ENCODE results near the gene MYO1E. TPM values are rescaled to one million over a fixed set of nuclear protein-coding genes. Genes with fewer than 3 reads are reported as not detected.
A peak's percentile ranks its signal among the peaks of the same experiment; 100 is the strongest.

MYO1E gene
- total RNA-seq, 6 experiments from 2014 or later, result 45.2 to 139 (median 68.9) TPM

DNA sequence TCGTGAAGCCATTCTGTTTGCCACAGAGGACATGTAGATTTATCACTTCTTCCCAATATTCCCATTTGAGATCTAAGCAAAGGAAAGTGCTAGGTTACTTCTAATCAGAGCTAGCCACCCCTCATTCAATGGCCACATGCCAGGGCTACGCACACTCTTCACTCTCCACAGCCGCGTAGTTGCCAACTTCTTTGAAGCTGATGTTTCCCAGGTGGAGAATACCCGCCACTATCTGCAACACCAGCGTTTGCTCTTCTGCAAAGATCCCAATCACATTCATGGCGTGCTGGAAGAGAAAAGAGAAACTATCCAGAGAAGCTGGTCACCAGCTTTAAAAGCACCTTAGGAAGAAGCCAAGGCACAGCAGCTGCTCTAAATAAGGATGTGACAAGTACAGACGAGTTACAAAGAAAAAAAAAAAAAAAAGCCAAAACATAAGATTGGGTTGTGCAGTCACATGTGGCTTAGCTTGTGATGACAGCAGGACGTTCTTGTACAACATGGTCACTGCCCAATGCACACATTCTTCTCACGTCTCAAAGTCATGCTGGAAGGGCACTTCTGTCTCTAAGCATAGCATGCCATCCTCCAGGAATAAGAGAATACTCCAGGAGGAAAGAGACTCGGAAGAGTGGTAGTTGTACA, 149.6 kb downstream of the MYO1E start:
- Histone ChIP-seq H3K4me3 (no peak overlapping the region), H3K9me3 (no peaks in the 10 kb centered on the region), H3K4me1 (no peaks in the 10 kb centered on the region), H3K27ac (no peak overlapping the region), H3K36me3 (peaks cover 0 to 17% (median 10%) of the 10 kb centered on the region in 4 donors), H3K27me3 (no peaks in the 10 kb centered on the region)
- TF ChIP-seq POLR2A (IDR thresholded peaks at IDR 0.05), result no peak
- TF ChIP-seq, protein P1, sequence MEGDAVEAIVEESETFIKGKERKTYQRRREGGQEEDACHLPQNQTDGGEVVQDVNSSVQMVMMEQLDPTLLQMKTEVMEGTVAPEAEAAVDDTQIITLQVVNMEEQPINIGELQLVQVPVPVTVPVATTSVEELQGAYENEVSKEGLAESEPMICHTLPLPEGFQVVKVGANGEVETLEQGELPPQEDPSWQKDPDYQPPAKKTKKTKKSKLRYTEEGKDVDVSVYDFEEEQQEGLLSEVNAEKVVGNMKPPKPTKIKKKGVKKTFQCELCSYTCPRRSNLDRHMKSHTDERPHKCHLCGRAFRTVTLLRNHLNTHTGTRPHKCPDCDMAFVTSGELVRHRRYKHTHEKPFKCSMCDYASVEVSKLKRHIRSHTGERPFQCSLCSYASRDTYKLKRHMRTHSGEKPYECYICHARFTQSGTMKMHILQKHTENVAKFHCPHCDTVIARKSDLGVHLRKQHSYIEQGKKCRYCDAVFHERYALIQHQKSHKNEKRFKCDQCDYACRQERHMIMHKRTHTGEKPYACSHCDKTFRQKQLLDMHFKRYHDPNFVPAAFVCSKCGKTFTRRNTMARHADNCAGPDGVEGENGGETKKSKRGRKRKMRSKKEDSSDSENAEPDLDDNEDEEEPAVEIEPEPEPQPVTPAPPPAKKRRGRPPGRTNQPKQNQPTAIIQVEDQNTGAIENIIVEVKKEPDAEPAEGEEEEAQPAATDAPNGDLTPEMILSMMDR (IDR thresholded peaks at IDR 0.05), result no peak
- intact Hi-C loops (cut with DNase I), result no loop called here
- no peak for ATAC-seq
- no peak for DNase-seq
- 92% methylated on average over 9 of the region's 11 CpGs for WGBS (ENCODE audit: insufficient coverage, low coverage, low lambda C conversion rate, missing lambda C conversion rate)

DNA sequence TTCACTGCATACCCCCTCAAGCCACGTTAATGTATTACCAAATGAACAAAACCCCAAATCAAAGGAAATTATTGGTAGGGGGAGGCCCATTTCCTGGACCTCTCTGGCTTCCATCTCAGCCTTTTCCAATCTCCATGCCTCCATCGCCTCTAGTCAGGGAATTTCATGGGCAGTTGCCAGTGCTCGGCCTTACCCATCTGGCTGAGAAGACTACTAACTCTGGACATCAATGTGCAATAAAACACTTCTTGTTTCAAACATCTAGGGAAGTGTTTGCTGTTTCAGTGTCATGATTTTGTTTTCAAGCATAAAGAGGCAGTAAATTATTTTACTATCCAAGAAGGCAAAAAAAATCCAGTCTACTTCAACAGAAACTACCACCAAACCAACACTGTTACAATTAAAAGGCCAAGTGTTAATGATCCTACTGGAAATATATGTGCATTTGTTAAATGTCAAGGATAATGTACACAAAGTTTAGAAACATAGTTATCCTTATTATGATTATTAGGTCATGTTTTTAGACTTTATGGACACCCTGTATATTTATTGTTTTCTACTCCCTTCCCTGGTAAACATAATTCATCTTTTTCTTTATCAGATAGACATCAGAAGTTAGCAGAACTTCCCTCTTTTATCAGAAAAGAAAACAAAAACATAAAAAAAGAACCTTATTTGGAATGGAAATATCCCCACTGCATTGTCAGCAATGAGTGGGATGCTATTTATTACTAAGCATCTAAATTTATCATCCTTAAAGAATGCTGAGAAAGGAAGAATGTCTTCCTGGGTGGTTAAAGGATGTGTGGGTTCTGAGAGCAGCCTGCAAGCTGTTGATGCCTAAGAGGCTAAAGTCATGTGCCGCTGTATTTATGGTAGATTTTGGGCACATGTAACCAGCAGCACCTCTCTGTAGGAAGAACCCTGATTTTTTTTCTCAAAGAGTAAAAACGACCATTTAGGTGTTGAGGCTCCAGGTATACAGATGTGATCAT, 150.9 kb downstream of the MYO1E start:
- 81% methylated on average over 4 of the region's 5 CpGs for WGBS (ENCODE audit: insufficient coverage, low coverage, low lambda C conversion rate, missing lambda C conversion rate)
- Histone ChIP-seq H3K27ac (no peak overlapping the region), H3K4me1 (no peaks in the 10 kb centered on the region), H3K9me3 (no peaks in the 10 kb centered on the region), H3K27me3 (no peaks in the 10 kb centered on the region), H3K36me3 (peaks cover 0 to 22% (median 9%) of the 10 kb centered on the region in 4 donors), H3K4me3 (no peak overlapping the region)
- TF ChIP-seq, protein P1 (IDR thresholded peaks at IDR 0.05), result no peak
- TF ChIP-seq POLR2A (IDR thresholded peaks at IDR 0.05), result no peak
- intact Hi-C loops (cut with DNase I), result no loop called here
- ATAC-seq, result peak in 1 of 4 donors; percentile 28
- DNase-seq, result no peak

DNA sequence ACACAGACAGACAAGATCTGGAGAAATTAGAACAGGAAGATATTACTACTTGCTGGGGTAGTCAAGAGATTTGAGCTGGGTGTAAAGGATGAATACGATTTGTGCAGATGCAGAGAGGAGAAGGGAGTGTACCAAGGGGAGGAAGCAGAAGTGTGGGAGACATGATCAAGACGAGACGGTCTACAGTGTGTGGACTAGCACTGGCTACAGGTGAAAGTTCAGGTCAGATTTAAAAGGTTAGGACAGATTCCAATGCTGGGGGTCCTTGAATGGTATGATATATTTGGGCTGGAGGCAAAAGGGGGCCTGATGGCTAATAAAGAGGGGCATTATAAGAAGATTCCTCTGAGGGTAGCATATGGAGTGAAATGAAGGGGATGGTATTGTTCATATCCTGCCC, 154.0 kb downstream of the MYO1E start:
- 89% methylated on average over 3 of the region's 3 CpGs for WGBS (ENCODE audit: insufficient coverage, low coverage, low lambda C conversion rate, missing lambda C conversion rate)
- TF ChIP-seq POLR2A (IDR thresholded peaks at IDR 0.05), result no peak
- TF ChIP-seq, protein P1 (IDR thresholded peaks at IDR 0.05), result no peak

DNA sequence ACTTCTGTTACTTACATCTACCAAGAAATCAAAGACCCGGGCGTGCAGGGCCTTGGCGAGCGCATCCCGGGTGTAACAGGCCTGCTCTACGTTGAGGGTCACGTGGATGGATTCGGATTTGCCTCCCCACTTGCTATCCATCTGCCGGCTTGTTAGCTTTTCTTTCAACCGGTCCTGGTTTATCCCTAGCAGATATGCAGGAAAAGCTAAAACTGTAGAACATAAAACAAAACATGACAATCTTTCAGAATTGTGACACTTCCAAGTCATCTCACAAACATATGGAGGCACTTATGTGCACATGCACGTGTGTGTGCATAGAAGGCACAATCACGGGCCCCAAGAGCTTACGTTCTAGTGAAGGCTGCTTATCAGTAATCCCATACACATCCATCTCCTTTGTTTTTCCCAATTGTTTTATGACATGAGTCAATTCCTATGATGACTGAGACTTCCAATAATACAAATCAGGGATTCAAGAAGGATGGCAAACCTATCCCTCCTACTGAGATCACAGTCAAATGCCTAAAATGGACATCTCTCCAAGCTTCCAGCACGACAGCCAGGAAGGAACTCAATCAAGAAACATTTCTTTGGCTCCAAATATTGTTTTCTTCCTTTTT, 154.7 kb downstream of the MYO1E start:
- WGBS (ENCODE audit: insufficient coverage, low coverage, low lambda C conversion rate, missing lambda C conversion rate), result 84% methylated on average over 10 of the region's 14 CpGs
- intact Hi-C loops (cut with DNase I), result no loop called here
- Histone ChIP-seq H3K4me1 (no peaks in the 10 kb centered on the region), H3K27me3 (no peaks in the 10 kb centered on the region), H3K36me3 (peaks cover 0 to 17% (median 7%) of the 10 kb centered on the region in 4 donors), H3K4me3 (no peak overlapping the region), H3K9me3 (no peaks in the 10 kb centered on the region), H3K27ac (no peak overlapping the region)
- DNase-seq, result no peak
- TF ChIP-seq POLR2A (IDR thresholded peaks at IDR 0.05), result no peak
- TF ChIP-seq, protein P1 (IDR thresholded peaks at IDR 0.05), result no peak
- ATAC-seq, result no peak

More for the DNA sequence above, 154.0 kb downstream of the MYO1E start:
- Histone ChIP-seq H3K9me3 (no peaks in the 10 kb centered on the region), H3K4me1 (no peaks in the 10 kb centered on the region), H3K4me3 (no peak overlapping the region), H3K27ac (no peak overlapping the region), H3K36me3 (peaks cover 0 to 22% (median 8%) of the 10 kb centered on the region in 4 donors), H3K27me3 (no peaks in the 10 kb centered on the region)
- ATAC-seq (no peak), DNase-seq (no peak)
- intact Hi-C loops (cut with DNase I), result no loop called here
